Kidney epithelial cell (primary cell): ENCODE data around the gene CACNA1A. TPM values are rescaled to one million over a fixed set of nuclear protein-coding genes. Genes with fewer than 3 reads are reported as not detected.
"Not testable (repeated sequence)": the region's sequence is repeated elsewhere in the genome, so short reads cannot be mapped to it uniquely, and the experiment has no call there.

Experiments used
- DNase-seq: peaks from one replicate; pipeline ENCODE4 v3.0.0-alpha.2; 2010; ENCODE audit warnings: low read depth
- H3K27me3 ChIP-seq: 2 replicates; pipeline ENCODE4 v1.6.0; 2011; ENCODE audit warnings: low read length; ENCODE audit not compliant: control insufficient read depth, insufficient read depth
- H3K36me3 ChIP-seq: 2 replicates; pipeline ENCODE4 v1.5.1; 2011; ENCODE audit warnings: low read length; ENCODE audit not compliant: control insufficient read depth, insufficient read depth
- H3K4me3 ChIP-seq: 2 replicates; pipeline ENCODE4 v1.5.1; 2011; ENCODE audit warnings: low read depth, mild to moderate bottlenecking, control low read depth, low read length
- CTCF ChIP-seq: IDR thresholded peaks from 2 replicates; pipeline ENCODE4 v1.5.1; 2011; ENCODE audit warnings: mild to moderate bottlenecking, moderate library complexity, low read length, control low read depth, inconsistent platforms; ENCODE audit not compliant: insufficient read depth, poor library complexity, severe bottlenecking
- total RNA-seq: library from RNA; depleted of rRNA; stranded (reverse); fragments of >200 nt; gene quantifications from 2 replicates; pipeline ENCODE4 v1.2.3, GENCODE V29; 2015

CACNA1A gene
- total RNA-seq, 1 donor from 2014 or later: 0.29 TPM

DNA sequence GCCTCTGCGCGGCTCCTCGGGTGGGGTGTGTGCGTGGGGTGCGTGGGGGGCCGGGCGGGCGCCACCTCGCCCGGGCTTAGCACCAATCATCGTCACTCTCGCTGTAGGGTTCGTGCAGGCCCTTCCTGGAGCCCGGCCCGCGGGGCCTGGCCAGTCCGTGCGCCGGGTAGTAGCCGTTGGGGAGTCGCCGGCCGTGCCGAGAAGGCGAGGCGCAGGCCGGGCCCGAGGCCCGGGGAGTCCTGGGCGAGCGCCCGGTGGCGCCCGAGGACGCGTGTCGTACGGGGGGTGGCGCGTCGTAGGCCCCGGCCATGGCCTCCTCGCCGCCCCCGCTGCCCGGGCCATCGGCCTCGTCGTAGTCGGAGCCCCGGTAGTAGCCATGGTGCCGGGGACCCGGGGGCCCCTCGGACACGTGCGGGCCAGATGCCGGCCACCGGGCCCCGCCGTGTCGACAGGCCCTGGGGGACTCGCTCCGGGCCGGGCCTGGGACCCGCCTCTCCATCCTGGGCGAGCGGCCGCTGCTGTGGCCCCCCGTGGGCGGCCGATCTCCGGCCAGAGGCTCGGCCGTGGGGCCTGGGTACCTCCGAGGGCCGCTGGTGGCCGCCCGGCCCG lies 298.9 kb downstream of the CACNA1A start:
- no peak overlapping the region for H3K4me3 ChIP-seq
- TF ChIP-seq CTCF: no peak
- H3K36me3 ChIP-seq: no peaks in the 10 kb centered on the region
- no peak for DNase-seq
- no peaks in the 10 kb centered on the region for H3K27me3 ChIP-seq

DNA sequence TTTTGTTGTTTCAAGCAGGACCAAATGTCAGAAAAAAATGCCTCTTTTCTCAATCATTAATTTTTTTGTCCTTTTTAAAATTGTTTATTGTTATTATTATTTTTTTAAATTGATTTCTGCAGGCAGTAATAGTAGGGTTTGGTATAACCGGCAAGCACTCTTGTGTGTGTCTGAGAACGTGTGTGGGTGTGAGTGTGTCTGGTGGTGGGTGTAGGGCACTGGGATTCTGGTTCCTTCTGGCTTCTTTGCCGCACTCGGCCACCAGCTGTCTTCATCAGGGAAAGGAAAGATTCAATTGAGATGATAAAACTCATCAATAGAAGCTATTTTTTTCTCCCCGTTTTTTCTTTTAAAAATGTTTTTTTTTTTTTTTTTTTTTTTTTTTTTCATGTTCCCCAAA lies 299.7 kb downstream of the CACNA1A start:
- no peak overlapping the region for H3K4me3 ChIP-seq
- H3K36me3 ChIP-seq: no peaks in the 10 kb centered on the region
- DNase-seq: no peak
- no peak for TF ChIP-seq CTCF
- no peaks in the 10 kb centered on the region for H3K27me3 ChIP-seq

DNA sequence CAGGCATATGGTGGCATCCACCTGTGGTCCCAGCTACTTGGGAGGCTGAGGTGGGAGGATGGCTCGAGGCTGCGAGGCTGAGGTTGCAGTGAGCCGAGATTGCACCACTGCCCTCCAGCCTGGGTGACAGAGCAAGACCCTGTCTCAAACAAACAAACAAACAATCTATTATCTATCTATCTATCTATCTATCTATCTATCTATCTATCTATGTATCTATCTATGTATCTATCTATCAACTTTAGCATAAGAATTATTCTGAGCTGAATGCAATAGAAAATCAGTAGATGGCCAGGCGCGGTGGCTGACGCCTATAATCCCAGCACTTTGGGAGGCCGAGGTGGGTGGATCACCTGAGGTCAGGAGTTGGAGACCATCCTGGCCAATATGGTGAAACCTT lies 304.2 kb downstream of the CACNA1A start:
- H3K27me3 ChIP-seq, DNase-seq, H3K36me3 ChIP-seq, H3K4me3 ChIP-seq: not testable (repeated sequence)

GRCh38 chr19:13198634-13199033 lies 307.6 kb downstream of the CACNA1A start:
- no peaks in the 10 kb centered on the region for H3K36me3 ChIP-seq
- TF ChIP-seq CTCF: no peak

DNA sequence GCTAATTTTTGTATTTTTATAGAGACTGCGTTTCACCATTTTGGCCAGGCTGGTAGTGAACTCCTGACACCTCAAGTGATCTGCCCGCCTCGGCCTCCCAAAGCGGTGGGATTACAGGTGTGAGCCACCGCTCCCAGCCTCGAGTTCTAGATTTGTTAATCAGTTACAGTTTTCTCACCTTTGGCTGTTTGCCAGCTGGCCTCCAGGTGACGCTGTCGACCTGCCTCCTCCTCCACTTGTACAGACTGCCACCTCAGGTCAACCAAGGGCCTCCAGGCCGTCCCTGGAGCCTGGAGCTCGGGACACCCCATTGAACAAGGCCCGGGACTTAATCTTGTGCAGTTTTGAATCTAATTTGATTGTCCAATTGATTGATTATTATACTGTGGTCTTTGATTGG lies 310.6 kb downstream of the CACNA1A start:
- DNase-seq: no peak
- H3K27me3 ChIP-seq: no peaks in the 10 kb centered on the region
- no peak for TF ChIP-seq CTCF

More at GRCh38 chr19:13198634-13199033, 307.6 kb downstream of the CACNA1A start:
- H3K4me3 ChIP-seq: no peak overlapping the region
- no peak for DNase-seq
- no peaks in the 10 kb centered on the region for H3K27me3 ChIP-seq

DNA sequence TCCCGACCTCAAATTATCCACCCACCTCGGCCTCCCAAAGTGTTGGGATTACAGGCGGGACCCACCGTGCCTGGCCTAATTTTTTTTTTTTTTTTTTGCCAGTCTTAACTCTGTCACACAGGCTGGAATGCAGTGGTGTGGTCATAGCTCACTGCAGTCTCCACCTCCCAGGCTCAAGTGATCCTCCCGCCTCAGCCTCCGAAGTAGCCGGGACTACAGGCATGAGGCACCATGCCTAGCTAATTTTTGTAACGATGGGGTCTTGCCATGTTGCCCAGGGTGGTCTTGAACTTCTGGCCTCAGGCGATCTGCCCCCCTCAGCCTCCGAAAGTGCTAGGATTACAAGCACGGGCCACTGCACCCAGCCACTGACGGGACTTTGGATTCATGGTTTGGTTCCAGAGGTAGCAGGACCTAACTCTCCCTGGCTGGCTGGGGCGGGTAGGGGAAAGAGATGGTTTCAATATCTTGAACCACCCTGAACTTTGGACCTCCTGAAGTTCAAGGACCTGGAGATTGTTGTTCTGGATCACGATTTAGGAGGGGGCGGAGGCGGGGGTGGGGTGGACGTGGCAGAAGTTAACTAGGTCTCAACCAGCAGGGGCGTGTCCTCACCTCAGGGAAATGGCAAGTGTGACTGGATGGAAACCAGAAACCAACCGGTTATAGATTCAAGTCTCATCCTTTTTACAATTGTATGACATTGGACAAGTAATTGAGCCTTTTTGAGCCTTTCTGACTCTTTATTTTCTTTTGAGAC lies 315.3 kb downstream of the CACNA1A start:
- DNase-seq: no peak
- Histone ChIP-seq H3K27me3 (no peaks in the 10 kb centered on the region), H3K4me3 (no peak overlapping the region), H3K36me3 (no peaks in the 10 kb centered on the region)
- TF ChIP-seq CTCF: no peak

More for the DNA sequence above, 310.6 kb downstream of the CACNA1A start:
- Histone ChIP-seq H3K4me3 (no peak overlapping the region), H3K36me3 (no peaks in the 10 kb centered on the region)
